Left lung (tissue), 10 donors: ENCODE data around the gene APMAP. TPM values are rescaled to one million over a fixed set of nuclear protein-coding genes. Genes with fewer than 3 reads are reported as not detected.
A peak's percentile ranks its signal among the peaks of the same experiment; 100 is the strongest.

Experiments
- ATAC-seq: fragments of 200-7000 bp; cut with Tn5 transposase; one replicate; pipeline ENCODE4 v1.9.1; 2020; ENCODE audit warnings: moderate library complexity
- DNase-seq, 4 donors: peaks; one replicate each; pipeline ENCODE4 v3.0.0-alpha.2; 2013 to 2020
- H3K27ac ChIP-seq, 2 donors: fragments of 200-600 bp; sonication (generic) in 1 of 2; one replicate each; pipeline versions ENCODE4 v1.5.0 to v1.8.0; 2020 to 2021
- H3K27me3 ChIP-seq, 2 donors: fragments of 200-600 bp; sonication (generic) in 1 of 2; one replicate each; pipeline versions ENCODE4 v1.5.0 to v1.8.0; 2020 to 2021
- H3K36me3 ChIP-seq, 2 donors: fragments of 200-600 bp; sonication (generic) in 1 of 2; one replicate each; pipeline versions ENCODE4 v1.5.0 to v1.8.0; 2020 to 2021
- H3K4me1 ChIP-seq, 2 donors: fragments of 200-600 bp; one replicate each; pipeline ENCODE4 v1.8.0; 2021
- H3K4me3 ChIP-seq, 2 donors: fragments of 200-600 bp; sonication (generic) in 1 of 2; one replicate each; pipeline versions ENCODE4 v1.5.0 to v1.8.0; 2020 to 2021; ENCODE audit warnings: mild to moderate bottlenecking in 1 of 2
- H3K9me3 ChIP-seq, 2 donors: fragments of 200-600 bp; sonication (generic) in 1 of 2; one replicate each; pipeline versions ENCODE4 v1.5.0 to v1.8.0; 2020 to 2021
- intact Hi-C, 2 donors: fragments of 100-400 bp; cut with DNase I; formaldehyde crosslinking; loops; one replicate each; pipeline versions ENCODE4 v1.11.2 to v1.14.2; 2022
- polyA plus RNA-seq, 6 donors: library from polyadenylated mRNA; unstranded; fragments of 120-200 nt; gene quantifications; one replicate each; pipeline ENCODE4 v1.2.1, GENCODE V29; 2013; ENCODE audit not compliant: insufficient read length in 6 of 6
- total RNA-seq, 2 donors: library from RNA; stranded (reverse); fragmentation: NEBNext Ultra II Directional; extraction: Animal tissue kit (Norgen Biotek cat#: 25700); gene quantifications; one replicate each; pipeline ENCODE4 v1.2.1, GENCODE V29; 2021
- TF ChIP-seq, protein P1 (sequence below), 2 donors: fragments of 200-600 bp; sonication (generic) in 1 of 2; IDR thresholded peaks; one replicate each; pipeline versions ENCODE4 v1.5.0 to v1.8.0; 2021; ENCODE audit warnings: antibody characterized with exemption in 2 of 2
- donor health status: DM: no; HTN: yes; CAD: no.
- donor health status: DM: no; HTN: no; CAD: no.

The APMAP gene
- total and polyA plus RNA-seq, 8 donors: 76.2 to 90.2 (median 83.1) TPM

DNA sequence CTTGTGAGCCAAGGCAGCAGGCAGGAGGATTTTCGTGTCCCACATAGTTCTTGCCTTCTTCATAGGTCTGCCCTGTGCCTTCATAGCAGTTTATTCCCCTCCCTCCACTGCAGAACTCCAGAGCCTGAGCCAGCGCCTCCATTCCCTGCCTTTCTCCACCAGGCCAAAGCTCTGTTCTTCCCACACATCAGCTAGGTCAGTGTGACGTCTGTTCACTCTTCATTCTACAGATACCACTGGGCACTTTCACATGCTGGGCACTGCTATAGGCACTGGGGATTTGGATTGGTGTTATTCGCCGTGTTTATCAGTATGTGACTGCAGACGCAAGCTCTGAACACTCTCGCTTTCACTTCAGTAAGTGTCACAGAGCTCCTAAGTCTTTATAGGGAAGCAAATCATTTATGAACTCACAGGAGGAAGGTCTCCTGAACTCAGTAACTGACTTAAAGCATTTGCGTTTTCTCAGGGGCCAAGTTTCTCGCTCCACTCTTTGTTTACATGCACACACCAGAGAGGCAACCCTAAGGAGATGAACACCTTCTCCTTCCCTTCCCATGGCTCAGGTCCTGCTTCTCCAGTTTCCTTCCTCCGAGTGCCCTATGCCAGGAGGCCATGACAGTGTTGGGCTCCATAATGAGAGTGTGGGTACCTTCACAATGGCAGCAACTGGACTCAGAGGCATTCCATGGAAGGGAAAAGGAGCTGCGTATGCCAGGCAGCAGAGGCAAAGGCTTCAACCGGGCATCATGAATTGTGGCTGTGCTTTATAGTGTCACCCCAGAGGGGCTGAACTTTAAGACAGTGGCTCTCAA is 6.3 kb upstream of the APMAP start:
- Histone ChIP-seq H3K9me3 (no peaks in the 10 kb centered on the region), H3K27me3 (no peaks in the 10 kb centered on the region), H3K36me3 (no peaks in the 10 kb centered on the region), H3K4me1 (peaks cover 4 to 14% of the 10 kb centered on the region in 2 donors), H3K27ac (no peak overlapping the region), H3K4me3 (no peak overlapping the region)
- ATAC-seq (no peak), DNase-seq (peak in 1 of 4 donors; percentile 5)
- intact Hi-C loops: loop anchor here (5.0 to 10.0 kb wide), 2 partner anchors 63 to 176 kb away; no protein-coding TSS in a partner anchor
- TF ChIP-seq, protein P1, sequence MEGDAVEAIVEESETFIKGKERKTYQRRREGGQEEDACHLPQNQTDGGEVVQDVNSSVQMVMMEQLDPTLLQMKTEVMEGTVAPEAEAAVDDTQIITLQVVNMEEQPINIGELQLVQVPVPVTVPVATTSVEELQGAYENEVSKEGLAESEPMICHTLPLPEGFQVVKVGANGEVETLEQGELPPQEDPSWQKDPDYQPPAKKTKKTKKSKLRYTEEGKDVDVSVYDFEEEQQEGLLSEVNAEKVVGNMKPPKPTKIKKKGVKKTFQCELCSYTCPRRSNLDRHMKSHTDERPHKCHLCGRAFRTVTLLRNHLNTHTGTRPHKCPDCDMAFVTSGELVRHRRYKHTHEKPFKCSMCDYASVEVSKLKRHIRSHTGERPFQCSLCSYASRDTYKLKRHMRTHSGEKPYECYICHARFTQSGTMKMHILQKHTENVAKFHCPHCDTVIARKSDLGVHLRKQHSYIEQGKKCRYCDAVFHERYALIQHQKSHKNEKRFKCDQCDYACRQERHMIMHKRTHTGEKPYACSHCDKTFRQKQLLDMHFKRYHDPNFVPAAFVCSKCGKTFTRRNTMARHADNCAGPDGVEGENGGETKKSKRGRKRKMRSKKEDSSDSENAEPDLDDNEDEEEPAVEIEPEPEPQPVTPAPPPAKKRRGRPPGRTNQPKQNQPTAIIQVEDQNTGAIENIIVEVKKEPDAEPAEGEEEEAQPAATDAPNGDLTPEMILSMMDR (IDR thresholded peaks at IDR 0.05): no peak

DNA sequence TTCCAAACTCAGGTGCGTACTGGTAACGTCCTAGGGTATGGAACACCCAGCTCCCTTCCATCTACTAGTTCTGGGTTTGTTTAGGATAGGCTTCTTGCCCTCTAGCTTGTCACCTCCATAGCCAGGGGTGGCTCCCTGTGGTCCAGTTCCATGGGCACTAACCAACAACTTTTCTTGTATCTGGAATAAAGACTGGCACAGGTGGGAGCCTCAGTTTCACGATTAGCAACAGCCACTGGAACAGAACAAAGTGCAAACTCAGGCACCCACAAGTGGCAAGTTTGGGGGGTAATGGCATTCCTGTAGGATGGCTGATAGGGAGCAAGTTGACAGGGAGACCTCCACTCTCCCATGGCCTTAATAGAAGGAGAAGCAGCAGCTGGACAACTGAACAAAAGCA is 5.6 kb upstream of the APMAP start:
- no peaks in the 10 kb centered on the region for H3K27me3 ChIP-seq
- no peak overlapping the region for H3K27ac ChIP-seq
- H3K4me1 ChIP-seq: peaks cover 4 to 21% of the 10 kb centered on the region in 2 donors
- no peaks in the 10 kb centered on the region for H3K9me3 ChIP-seq
- TF ChIP-seq, protein P1 (IDR thresholded peaks at IDR 0.05): no peak
- intact Hi-C loops: loop anchor here (5.0 to 10.0 kb wide), 2 partner anchors 64 to 177 kb away; no protein-coding TSS in a partner anchor
- ATAC-seq: no peak
- DNase-seq: no peak
- H3K36me3 ChIP-seq: no peaks in the 10 kb centered on the region
- H3K4me3 ChIP-seq: no peak overlapping the region

DNA sequence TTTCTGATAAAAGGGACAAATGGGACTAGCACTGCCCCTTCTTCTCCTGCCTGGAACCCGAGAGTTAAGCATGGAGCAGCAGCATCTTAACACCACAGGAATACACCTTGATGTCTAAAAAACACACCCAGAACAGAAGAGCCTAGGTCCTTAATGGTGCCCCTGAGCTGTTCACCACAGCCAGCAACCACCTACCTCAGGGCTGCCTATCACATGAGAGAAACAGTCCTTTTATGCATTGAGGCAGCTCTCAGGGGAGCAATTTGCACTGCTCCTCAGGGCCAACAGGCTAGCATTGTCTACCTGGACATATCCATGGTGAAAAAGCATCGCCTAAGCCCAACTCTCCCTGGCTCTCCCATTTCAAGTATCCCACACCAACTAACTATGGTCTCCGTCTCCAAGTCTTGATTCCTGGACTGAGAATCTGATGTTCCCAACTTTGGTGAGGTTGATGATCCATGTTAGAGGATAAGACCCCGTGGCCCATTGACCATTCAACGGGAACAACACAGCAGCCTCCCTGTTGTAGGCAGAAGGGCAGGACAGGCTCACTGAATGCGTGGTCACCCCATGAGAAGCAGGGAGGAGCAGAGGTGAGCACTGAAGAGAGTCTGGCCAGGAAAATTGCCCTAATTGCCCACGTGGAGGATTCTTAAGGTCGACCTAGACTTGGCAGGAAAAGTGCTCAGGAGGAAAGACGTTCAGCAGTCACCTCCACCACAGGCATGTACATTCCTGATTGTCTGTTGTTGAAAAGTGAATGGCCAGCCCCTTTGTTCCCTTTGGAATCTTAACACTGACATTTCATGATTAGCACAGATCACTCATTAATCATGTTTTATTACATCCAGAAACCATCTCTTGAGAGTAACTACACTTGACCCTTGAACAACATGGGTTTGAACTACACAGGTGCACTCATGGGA is 4.2 kb upstream of the APMAP start:
- TF ChIP-seq, protein P1 (IDR thresholded peaks at IDR 0.05): no peak
- ATAC-seq: no peak
- no peak overlapping the region for H3K27ac ChIP-seq

DNA sequence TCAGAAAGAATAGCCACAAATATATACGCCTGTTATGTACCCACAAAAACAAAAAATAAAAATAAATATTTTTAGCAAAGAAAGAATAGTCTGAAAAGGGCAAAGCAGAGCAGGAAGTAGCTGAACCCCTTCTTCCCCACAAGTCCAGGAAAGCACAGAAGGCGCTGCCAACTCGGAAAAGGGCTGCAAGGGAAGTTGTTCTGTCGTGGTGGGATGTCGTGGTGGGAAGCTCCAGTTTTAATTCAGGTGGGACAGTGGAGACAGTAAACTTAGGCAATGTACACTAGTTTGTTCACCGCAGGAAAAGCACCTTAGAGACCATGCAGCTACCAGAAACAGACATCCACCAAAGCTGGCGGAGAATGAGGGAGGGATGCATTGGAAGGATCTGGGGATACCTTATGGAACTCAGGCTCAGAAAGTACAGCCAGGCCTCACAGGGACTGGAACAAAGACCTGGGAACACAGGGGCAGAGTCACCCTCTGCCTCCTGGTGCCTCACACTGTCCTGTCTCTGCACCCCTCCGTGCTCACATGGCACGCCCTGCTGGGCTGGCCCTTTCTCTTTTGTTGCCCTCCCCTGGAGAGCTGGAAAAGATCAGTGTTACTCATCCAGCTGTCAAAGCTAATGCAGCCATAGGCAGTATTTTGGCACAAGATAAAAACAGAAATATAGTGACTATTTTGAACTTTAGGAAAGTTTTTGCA is 3.3 kb upstream of the APMAP start:
- Histone ChIP-seq H3K27me3 (no peaks in the 10 kb centered on the region), H3K4me1 (peaks cover 14 to 33% of the 10 kb centered on the region in 2 donors), H3K9me3 (no peaks in the 10 kb centered on the region), H3K36me3 (no peaks in the 10 kb centered on the region), H3K27ac (no peak overlapping the region), H3K4me3 (no peak overlapping the region)
- intact Hi-C loops: loop anchor here (2.0 to 10.0 kb wide), 3 partner anchors 66 to 179 kb away; no protein-coding TSS in a partner anchor
- DNase-seq: no peak
- TF ChIP-seq, protein P1 (IDR thresholded peaks at IDR 0.05): no peak
- no peak for ATAC-seq

More for the DNA sequence above, 4.2 kb upstream of the APMAP start:
- Histone ChIP-seq H3K4me1 (peaks cover 5 to 24% of the 10 kb centered on the region in 2 donors), H3K9me3 (no peaks in the 10 kb centered on the region), H3K4me3 (no peak overlapping the region), H3K27me3 (no peaks in the 10 kb centered on the region), H3K36me3 (no peaks in the 10 kb centered on the region)
- intact Hi-C loops: loop anchor here (5.0 to 10.0 kb wide), 2 partner anchors 66 to 178 kb away; no protein-coding TSS in a partner anchor
- DNase-seq: no peak
